Right ventricle myocardium superior (tissue), 1 donor: ENCODE results near the gene HHAT. TPM values are rescaled to one million over a fixed set of nuclear protein-coding genes. Genes with fewer than 3 reads are reported as not detected.

Experiments used
- ATAC-seq: fragments of 200-7000 bp; cut with Tn5 transposase; one replicate; pipeline ENCODE4 v1.9.1; 2020; ENCODE audit warnings: mild to moderate bottlenecking; ENCODE audit not compliant: poor library complexity
- DNase-seq: peaks from one replicate; pipeline ENCODE4 v3.0.0-alpha.2; 2020
- intact Hi-C: fragments of 100-400 bp; cut with DNase I; formaldehyde crosslinking; loops from one replicate; pipeline ENCODE4 v1.11.2; 2022
- total RNA-seq: library from RNA; stranded (reverse); fragmentation: NEBNext Ultra II Directional; extraction: Animal tissue kit (Norgen Biotek cat#: 25700); gene quantifications from one replicate; pipeline ENCODE4 v1.2.1, GENCODE V29; 2021
- donor health status: DM: no; HTN: yes; CAD: no; lungs with severe emphysema.

Gene HHAT
- total RNA-seq, 1 donor from 2014 or later: 1.5 TPM

DNA sequence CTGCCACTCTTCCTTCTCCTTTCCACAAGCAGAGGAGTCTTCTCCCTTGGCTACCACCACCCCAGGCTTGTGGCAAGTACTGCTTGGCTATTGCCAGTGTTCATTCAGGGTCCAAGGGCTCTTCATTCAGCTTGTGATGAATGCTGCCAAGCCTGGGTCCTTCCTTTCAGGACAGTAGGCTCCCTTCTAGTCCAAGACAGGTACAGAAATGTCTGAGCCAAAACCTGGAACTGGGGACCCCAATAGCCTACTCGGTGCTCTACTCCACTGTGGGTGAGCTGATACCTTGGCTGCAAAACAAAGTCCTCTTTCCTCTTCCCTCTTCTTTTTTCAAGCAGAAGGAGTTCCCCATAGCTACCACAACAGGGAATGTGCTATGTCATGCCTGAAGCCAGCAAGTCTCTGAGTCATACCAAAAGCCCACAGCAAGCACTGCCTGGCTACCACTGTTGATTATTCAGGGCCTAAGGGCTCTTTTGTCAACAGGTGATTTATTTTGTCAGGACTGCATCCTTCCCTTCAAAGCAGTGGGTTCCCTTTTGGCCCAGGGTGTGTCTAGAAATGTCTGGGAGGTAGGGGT lies 268.9 kb downstream of the HHAT start:
- intact Hi-C loops: no loop called here
- no peak for ATAC-seq

DNA sequence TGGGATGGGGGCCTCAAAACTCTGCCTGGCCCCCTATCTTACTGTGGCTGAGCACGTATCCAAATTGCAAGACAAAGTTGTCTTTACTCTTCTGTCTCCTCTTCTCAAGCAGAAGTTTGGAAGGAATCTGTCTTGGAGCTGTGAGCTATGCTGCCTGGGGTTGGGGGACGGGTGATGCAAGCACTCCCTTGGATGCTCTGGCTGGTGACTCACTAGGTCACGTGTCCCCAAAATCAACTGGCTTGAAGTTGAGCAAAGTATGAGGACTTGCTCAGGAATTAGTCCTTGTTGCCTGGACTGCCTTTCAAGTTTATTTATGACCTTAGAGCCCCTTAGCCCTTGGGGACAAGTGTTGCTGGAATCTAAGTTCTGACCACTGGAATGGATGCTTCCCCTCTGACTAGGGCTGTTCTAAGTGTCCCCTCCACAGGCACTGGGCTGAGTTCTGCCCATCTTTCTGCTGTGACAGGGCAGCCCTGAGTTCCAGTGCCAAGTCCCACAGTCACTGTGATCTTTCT lies 269.5 kb downstream of the HHAT start:
- DNase-seq (peak; percentile 58), ATAC-seq (peak; percentile 90)
- intact Hi-C loops: no loop called here

More for the DNA sequence above, 268.9 kb downstream of the HHAT start:
- no peak for DNase-seq

DNA sequence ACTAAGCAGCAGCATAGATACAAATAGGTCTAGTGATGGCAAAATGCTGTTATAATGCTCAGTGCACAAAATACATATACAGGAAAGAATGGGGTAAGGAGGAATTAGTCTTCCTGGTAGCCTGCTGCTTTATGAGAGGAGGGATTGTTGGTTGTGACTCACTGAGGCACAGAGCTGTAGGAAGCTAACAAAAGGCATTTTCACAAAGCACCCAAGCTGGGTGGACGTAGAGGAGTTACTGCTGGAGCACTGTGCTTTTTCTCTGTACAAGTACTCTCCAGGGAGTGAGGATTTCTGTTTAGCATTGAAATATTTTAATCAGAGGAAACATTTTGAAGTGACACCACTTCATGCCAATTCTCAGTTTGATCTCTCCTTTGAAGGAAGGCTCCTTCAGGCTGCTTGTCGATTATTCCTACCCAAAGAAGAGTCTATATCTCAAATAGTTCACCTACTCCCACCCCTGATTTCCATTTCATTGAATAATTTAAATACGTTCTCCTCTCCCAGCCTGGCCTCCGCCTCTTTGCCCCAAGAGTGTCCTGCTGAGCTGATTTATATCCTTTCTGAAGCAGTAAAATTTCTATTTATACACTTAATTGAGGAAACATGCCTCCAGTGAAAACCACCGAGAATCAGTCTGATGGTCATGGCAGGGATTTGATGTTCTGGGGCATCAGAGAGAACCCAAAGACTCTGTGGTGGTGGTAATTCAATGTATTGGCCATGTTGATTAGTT lies 271.9 kb downstream of the HHAT start:
- ATAC-seq (no peak), DNase-seq (no peak)
- intact Hi-C loops: no loop called here

DNA sequence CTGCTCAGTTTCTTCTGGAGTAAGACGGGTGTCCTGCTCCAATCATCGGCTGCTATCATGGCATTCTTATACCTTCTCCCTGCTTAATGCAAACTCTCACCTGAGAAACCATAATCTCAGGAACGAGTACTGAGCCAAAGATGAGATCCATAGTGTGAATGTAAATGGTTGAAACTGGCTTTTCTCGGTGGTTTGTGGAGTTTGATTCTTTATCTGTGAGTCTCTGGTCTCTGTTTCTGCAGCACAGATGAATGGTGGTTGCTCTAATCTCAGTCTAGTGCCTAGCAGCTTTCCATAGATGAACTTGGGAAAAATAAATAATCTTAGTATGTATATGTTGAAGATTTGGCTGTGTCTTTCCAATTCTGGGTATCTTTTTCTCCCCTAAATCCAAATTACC lies 274.4 kb downstream of the HHAT start:
- no peak for DNase-seq
- ATAC-seq: no peak
- intact Hi-C loops: no loop called here

DNA sequence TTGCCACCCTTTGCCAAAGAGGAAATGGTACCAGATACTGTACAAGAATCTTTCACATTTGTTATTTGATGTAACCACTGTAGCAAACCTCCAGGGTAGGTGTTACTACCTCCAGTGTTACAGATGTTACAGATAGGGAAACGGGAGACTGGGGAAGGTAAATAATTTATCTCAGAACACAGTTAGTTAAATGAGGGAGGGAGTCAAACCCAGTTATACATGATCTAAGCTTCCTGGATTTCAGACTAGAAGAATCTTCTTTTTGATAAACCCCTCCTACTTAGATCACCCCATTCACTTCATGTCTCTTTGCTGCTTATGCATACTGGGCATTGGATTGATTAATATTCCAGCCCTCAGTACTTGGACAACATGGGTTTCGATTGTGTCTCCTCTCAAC lies 276.4 kb downstream of the HHAT start:
- intact Hi-C loops: no loop called here
- DNase-seq (no peak), ATAC-seq (no peak)

DNA sequence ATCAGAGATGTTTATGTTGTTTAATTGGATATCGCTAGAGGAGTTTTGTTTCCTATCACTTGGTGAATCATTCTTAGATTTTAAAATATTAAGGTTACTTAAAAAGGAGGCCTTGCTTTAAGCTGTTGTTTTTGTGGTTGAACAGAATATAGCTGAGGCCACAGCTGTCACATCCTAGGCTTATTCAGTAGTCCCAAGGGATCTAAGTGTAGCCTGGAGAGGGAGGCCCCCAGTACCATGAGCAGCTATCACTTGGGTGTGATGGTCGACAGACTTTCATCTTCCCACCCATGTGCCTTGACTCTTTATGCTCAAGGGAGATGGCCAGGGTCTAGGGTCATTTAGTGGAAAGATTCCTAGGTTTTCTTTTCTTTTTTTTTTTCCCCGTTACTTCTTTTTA lies 278.7 kb downstream of the HHAT start:
- no peak for ATAC-seq
- intact Hi-C loops: no loop called here
- no peak for DNase-seq

DNA sequence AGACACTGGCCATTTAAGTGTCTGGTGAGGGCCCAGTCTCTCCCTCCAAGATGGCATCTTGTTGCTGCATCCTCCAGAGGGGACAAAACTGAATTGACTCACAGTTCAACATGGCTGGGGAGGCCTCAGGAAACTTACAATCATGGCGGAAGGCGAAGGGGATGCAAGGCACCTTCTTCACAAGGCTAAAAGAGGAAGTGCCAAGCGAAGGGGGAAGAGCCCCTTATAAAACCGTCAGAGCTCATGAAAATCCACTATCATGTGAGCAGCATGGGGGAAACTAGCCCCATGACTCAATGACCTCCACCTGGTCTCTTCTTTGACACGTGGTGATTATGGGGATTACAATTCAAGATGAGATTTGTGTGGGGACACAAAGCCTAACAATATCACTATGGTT lies 280.1 kb downstream of the HHAT start:
- no peak for DNase-seq
- intact Hi-C loops: no loop called here
- ATAC-seq: no peak

DNA sequence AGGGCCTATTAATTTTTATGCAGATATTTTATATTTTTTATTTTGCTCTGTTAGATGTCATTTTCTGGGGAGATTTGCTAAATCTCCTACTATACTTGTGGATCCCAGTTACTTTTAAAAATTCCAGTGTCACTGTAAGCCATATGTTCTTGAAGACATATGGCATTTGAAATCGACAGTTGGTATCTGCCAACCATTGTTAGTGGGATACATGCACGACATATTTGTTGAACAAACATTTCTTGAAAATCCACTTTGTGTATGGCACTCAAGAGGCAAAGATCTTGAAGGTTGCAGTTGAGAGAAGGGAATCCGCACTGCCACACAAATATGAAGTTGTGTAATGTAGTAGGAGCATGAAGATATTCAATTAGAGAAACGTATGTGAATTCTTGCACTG lies 287.7 kb downstream of the HHAT start:
- DNase-seq (no peak), ATAC-seq (no peak)
- intact Hi-C loops: no loop called here

DNA sequence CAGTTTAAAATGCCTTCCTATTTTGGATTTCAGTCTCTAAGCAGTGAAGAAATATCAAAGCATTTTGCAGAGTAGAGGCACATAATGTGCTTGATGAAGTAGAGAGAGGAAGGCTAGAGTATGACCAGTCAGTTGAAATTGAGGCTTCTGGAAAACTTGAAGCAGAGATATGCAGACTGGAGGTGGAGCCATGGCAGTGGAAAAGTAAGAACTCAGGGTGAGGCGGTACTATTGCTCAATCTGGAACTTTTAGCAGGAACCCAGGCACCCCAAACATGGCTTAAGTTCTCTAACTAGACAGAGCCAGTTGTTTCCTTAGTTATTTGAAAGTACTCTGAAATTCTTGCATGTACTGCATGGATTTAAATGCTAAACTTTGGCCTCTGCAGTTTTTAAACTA lies 288.6 kb downstream of the HHAT start:
- ATAC-seq: no peak
- intact Hi-C loops: no loop called here

DNA sequence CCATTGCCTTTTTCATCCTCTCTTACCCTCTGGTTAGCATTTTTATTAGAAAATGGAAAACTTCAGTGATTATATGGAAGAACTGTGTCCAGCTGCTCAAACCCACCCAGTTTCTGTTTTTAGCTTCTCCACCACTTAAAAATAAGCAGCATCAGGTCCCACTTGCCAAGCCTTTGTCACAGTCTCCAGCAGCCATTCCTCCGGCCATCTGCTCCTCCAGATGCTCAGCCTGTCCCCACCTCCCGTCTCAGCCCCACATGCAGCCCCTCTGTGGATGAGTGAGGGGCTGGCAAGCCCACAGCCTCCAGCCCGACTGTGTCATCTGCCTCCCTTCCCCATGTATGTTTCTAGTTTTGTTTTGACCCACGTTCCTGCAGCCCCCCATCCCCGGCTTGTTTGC lies 289.7 kb downstream of the HHAT start:
- intact Hi-C loops: no loop called here
- DNase-seq (no peak), ATAC-seq (no peak)

More for the DNA sequence above, 288.6 kb downstream of the HHAT start:
- no peak for DNase-seq

DNA sequence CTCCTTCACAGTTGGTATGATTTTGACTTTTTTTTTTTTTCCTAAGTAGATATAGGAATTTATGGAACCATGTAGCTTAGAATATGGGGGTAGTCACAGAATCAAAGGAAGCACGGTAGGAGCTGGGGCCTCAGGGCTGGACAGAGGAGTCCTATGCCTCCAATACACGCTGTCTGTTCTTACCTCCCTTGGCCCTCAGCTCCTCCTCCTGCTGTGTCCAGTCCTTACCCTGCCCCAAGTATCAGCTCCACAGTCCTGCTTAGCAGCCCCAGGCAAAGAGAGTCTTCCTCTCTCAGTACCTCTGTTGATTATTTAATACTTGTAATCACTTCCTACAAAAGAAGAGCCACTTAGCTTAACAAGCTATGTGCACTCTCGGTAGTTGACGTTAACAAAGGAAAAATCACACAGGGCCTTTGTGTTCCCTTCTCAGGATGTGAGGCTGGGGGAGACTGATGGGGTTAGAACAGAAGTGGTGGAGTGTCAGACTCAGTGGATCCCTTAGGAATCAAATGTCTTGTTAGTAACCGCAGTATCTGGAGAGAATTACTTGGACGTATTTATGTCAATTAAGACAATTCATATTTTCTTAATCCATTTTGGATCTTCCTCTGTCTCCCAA lies 292.3 kb downstream of the HHAT start:
- ATAC-seq (no peak), DNase-seq (no peak)
- intact Hi-C loops: no loop called here

DNA sequence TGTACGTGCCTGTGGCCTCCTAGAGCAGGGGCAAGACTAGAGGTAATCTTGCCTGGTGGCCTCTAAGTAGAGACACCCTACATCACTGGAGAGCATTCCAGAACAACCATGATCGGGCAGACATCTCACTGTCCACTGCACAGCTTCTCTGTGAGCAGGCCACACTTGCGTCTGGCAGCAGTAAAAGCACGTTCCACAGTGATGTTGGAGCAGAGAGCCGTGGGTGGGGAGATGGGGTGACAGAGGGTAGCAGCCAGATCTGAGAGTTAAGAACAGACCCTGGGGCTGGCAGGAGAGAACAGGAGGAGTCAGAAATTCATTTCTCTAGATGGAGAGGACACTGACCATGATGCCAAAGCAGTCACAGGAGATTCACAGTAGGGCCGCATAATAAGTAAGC lies 293.0 kb downstream of the HHAT start:
- no peak for DNase-seq
- intact Hi-C loops: no loop called here
- ATAC-seq: no peak

DNA sequence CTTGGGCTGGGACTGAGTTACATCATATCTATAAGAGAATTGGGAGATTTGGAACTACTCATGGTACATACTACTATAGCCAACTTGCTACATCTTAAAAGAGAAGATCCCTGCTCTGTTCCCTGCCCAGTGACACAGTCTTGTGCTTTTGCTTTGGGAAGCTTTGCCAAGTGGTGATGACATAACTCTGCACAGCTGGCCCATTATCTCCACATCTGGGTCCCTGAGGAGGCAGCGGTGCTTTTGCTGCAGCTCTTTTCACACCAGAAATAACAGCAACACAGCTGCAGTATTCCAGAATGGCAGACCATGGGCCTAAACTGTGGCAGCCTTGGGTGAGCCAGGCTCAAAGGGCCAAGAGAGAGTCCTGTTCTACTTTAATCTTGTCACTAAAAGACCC lies 296.0 kb downstream of the HHAT start:
- ATAC-seq (peak; percentile 81), DNase-seq (peak; percentile 54)
- intact Hi-C loops: no loop called here

DNA sequence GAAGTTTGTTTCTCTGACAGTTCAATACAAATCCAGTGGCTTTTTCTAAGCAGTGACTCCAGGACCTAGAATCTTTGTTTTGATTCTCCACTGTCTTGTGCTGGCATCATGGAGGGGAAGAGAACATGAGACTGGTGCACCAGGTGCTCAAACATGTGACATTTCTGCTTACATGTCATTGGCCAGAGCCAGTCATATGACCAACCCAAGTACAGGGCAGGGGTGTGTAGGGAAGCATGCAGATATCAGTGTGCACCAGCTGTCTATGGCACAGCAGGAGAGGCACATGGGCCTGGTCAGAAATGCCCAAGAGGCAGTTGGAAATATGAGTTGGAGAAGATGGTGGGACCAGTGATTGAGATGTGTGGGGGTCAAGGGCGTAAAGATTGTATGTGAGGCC lies 297.0 kb downstream of the HHAT start:
- intact Hi-C loops: no loop called here
- DNase-seq: no peak
- ATAC-seq: no peak

DNA sequence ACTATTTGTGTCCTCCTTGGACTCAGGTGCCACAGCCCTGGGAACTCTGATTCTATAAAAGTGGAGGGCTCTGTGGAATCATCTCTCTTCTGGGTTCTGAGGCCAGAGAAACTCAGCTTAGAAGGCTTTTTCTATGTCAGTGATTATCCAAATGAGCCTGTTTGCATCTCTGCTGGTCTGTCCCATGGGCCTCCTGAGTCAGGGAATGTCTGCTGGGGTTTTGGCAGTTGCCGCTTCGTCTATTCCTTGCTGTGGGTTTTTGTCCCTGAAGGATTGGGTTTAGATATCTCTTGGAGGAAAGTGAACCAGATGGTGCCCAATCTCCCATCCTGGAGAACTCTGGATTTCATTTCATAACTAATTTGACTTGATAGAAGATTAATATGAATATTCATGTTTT lies 297.6 kb downstream of the HHAT start:
- peak; percentile 19 for ATAC-seq
- DNase-seq: no peak

DNA sequence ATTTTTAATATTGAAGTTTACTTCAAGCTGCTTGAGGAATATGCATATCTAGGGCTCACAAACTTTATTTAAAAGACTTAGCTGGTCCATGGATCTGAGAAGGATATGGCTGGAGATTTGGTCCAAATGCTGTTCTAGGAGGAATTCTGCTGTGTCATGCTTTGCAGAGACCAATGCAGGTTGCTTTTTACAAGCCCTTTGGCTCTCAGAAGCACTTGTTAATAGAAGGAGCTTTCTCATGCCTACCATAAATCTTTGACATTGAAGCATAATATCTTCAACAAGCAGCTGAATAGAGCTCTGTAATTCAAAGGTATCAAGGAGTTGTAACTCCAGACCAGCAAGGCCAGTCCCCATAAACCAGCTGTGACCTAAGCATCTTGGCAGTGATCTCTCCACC lies 299.1 kb downstream of the HHAT start:
- ATAC-seq (no peak), DNase-seq (no peak)
- intact Hi-C loops: no loop called here

More for the DNA sequence above, 297.6 kb downstream of the HHAT start:
- intact Hi-C loops: no loop called here

DNA sequence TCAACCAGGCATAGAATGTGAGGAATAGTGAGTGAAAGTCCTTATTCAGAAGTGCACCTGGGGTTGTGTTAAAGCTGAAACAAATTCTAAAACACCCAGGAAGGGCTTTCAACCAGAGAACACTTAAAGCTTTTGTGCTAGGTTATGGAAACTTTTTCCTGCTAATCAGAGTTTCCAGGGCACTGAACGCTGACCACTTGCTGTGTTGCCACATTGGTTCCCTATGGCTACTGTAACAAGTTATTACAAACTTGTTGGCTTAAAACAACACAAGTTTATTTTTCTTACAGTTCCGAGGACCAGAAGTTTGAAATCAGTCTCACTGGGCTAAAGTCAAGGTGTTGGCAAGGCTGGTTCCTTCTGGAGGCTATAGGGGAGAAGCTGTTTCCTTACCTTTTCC lies 300.6 kb downstream of the HHAT start:
- no peak for DNase-seq
- intact Hi-C loops: no loop called here
- no peak for ATAC-seq

DNA sequence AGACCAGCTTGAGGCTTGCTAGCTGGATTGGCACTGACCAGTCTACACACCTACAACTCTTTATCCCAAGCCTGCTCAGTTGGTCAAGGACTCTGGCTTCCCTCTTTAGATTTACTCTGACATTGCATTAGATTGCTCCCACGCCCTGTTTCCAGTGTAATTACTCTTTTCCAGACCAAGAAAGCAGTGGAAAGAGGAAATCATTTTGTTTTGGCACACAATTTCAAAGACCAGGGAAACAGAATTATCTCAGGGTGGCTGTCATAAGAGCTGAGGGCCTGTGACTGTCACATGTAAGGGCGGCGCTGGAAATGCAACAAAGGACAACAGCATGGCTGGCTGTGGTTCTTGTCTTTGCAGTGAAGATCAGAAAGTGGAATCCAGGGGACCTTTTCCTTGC lies 302.7 kb downstream of the HHAT start:
- no peak for DNase-seq
- intact Hi-C loops: no loop called here
- peak; percentile 43 for ATAC-seq

DNA sequence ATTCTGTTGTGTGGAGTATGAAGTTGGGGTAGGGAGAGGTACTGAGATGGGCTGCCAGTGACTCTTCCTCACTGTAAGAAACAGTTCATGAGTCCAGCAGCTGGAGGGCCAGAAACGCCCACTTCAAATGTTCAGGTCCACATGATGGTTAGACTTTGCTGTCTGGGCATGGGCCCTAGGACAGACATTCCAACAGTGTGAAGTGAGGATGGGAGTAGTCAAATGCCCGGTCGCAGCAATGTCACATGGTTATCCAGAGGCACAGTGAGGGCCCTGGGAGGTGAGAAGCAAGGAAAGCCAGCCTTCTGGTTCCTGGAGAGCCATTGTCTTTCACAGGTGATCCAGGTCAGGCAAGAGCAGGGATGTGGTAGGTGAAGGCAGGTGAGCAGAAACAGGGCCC lies 304.4 kb downstream of the HHAT start:
- DNase-seq (no peak), ATAC-seq (peak; percentile 45)
- intact Hi-C loops: no loop called here

DNA sequence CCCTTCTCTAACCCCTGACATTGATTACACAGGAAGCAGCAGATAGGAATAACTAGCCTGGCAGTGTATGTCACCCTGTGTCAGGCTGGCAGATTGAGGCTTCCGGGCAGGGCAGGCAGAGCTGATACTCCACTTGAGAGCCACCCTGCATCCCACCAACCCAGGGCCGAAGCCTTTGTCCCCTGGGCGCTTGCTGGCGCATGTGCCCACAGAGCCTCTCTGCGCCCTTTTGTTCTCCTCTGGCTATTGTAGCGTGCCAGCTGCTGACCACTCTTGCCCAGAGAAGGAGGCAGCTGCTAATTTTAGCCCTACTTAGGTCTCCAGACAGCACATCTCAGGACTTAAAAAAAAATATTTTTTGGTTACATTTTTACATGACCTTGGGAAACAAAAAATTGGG lies 304.9 kb downstream of the HHAT start:
- ATAC-seq (peak; percentile 82), DNase-seq (no peak)
- intact Hi-C loops: no loop called here
